ENCODE measurements around the gene APBA2. TPM values are rescaled to one million over a fixed set of nuclear protein-coding genes. Genes with fewer than 3 reads are reported as not detected.
"Not testable (repeated sequence)": the region's sequence is repeated elsewhere in the genome, so short reads cannot be mapped to it uniquely, and the experiment has no call there.

Gene APBA2
- total RNA-seq, 5 donors from 2014 or later (not counting 1 experiment from before 2014, with no cell fraction given), result 78.9 to 118 (median 94.9) TPM

DNA sequence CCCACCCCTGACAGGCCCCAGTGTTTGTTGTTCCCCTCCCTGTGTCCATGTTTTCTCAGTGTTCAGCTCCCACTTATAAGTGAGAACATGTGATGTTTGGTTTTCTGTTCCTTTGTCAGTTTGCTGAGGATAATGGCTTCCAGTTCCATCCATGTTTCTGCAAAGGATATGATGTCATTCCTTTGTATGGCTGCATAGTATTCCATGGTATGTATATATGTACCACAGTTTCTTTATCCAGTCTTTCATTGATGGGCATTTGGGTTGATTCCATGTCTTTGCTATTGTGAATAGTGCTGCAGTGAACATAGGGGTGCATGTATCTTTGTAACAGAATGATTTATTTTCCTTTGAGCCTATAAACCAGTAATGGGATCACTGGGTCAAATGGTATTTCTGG, 142.4 kb downstream of the APBA2 start:
- Mint-ChIP-seq H3K36me3 (peaks cover 24% of the 10 kb centered on the region), H3K4me1 (peaks cover 27 to 54% (median 53%) of the 10 kb centered on the region in 3 donors)
- H3K27me3 ChIP-seq (replicated peaks in 1 of 2; ENCODE audit: control insufficient read depth in 2 of 2, extremely low read depth in 1 of 2, insufficient read depth in 2 of 2, low read length in 1 of 2); H3K27ac ChIP-seq (ENCODE audit: low read length); H3K9me3 Mint-ChIP-seq; H3K4me3 ChIP-seq (ENCODE audit: control insufficient read depth in 1 of 2, extremely low read depth in 1 of 2, low read length in 1 of 2); H3K36me3 ChIP-seq (ENCODE audit: control insufficient read depth in 2 of 2, extremely low read depth in 1 of 2, insufficient read depth in 1 of 2, low read length in 1 of 2); H3K27me3 Mint-ChIP-seq; POLR2A ChIA-PET; H3K4me3 Mint-ChIP-seq; H3K27ac Mint-ChIP-seq; DNase-seq; H3K9me3 ChIP-seq; CTCF ChIA-PET; ATAC-seq (replicated peaks in 1 of 4): not testable (repeated sequence)
- peaks cover 2 to 24% of the 10 kb centered on the region in 2 experiments for H3K4me1 ChIP-seq (ENCODE audit: control insufficient read depth in 1 of 2, extremely low read depth in 1 of 2, insufficient read depth in 2 of 2, low read length in 2 of 2)

DNA sequence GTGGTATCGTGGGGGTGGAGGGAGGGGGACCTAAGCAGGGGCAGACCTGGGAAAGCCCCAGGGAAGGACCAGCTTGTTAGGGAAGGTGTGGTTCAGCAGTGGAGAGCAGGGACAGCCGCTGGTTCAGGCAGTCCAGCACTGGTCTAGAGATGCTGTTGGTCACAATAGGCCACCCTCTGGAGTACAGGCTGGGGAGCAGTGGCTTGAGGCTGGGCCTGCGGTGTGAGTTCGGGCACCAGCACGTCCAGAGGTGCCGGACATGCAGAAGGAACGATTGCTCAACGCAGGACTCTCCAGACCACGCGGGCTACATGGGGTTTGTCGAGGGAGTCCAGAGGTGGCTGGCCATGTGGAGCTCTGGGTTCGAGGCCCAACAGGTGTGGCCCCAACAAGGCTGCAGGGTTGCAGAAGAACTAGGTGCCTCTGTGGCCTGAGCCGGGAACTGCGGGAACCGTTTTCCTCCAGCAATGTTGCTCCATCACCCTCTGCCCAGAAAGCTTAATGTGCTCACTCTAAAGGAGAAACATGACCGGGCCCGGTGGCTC, 143.9 kb downstream of the APBA2 start:
- POLR2A ChIA-PET, result no interaction called here
- WGBS (ENCODE audit: insufficient coverage), result 99% methylated on average over 17 of the region's 17 CpGs
- H3K4me1 Mint-ChIP-seq, result peaks cover 38 to 56% (median 54%) of the 10 kb centered on the region in 3 donors

GRCh38 chr15:29031502-29032228, 145.9 kb downstream of the APBA2 start:
- Histone ChIP-seq H3K4me1 (ENCODE audit: control insufficient read depth in 1 of 2, extremely low read depth in 1 of 2, insufficient read depth in 2 of 2, low read length in 2 of 2) (peaks cover 2 to 34% of the 10 kb centered on the region in 2 experiments), H3K9me3 (no peaks in the 10 kb centered on the region), H3K27ac (ENCODE audit: low read length) (peak overlapping the region; percentile 4), H3K27me3 (replicated peaks in 1 of 2; ENCODE audit: control insufficient read depth in 2 of 2, extremely low read depth in 1 of 2, insufficient read depth in 2 of 2, low read length in 1 of 2) (no peaks in the 10 kb centered on the region), H3K36me3 (ENCODE audit: control insufficient read depth in 2 of 2, extremely low read depth in 1 of 2, insufficient read depth in 1 of 2, low read length in 1 of 2) (peaks cover 0 to 6% of the 10 kb centered on the region in 2 donors), H3K4me3 (ENCODE audit: control insufficient read depth in 1 of 2, extremely low read depth in 1 of 2, low read length in 1 of 2) (no peak overlapping the region)
- H3K27ac Mint-ChIP-seq, result peak overlapping the region in 1 of 2 donors; percentile 9
- H3K9me3 Mint-ChIP-seq, result peaks cover 0 to 2% (median 0%) of the 10 kb centered on the region in 3 donors
- ChIA-PET CTCF (no interaction called here), POLR2A (no interaction called here)
- WGBS (ENCODE audit: insufficient coverage), result no CpG with 5 or more reads among the region's 3 CpGs
- ATAC-seq (replicated peaks in 1 of 4) (peak in 3 of 4 experiments; percentile 20 to 73 (median 32)), DNase-seq (peak in 7 of 35 experiments; percentile 8 to 41 (median 16))
- no peaks in the 10 kb centered on the region for H3K27me3 Mint-ChIP-seq
- H3K4me3 Mint-ChIP-seq, result peak overlapping the region in 1 of 3 donors; percentile 6
- H3K36me3 Mint-ChIP-seq, result peaks cover 19% of the 10 kb centered on the region
- peaks cover 47 to 58% (median 58%) of the 10 kb centered on the region in 3 donors for H3K4me1 Mint-ChIP-seq

More for the DNA sequence above, 143.9 kb downstream of the APBA2 start:
- no peak for DNase-seq
- Histone ChIP-seq H3K4me3 (ENCODE audit: control insufficient read depth in 1 of 2, extremely low read depth in 1 of 2, low read length in 1 of 2) (no peak overlapping the region), H3K4me1 (ENCODE audit: control insufficient read depth in 1 of 2, extremely low read depth in 1 of 2, insufficient read depth in 2 of 2, low read length in 2 of 2) (peaks cover 2 to 28% of the 10 kb centered on the region in 2 experiments), H3K9me3 (no peaks in the 10 kb centered on the region), H3K36me3 (ENCODE audit: control insufficient read depth in 2 of 2, extremely low read depth in 1 of 2, insufficient read depth in 1 of 2, low read length in 1 of 2) (peaks cover 0 to 2% of the 10 kb centered on the region in 2 donors), H3K27me3 (replicated peaks in 1 of 2; ENCODE audit: control insufficient read depth in 2 of 2, extremely low read depth in 1 of 2, insufficient read depth in 2 of 2, low read length in 1 of 2) (no peaks in the 10 kb centered on the region), H3K27ac (ENCODE audit: low read length) (no peak overlapping the region)
- ATAC-seq (replicated peaks in 1 of 4), result no peak
- Mint-ChIP-seq H3K4me3 (no peak overlapping the region), H3K36me3 (peaks cover 19% of the 10 kb centered on the region), H3K9me3 (peaks cover 0 to 2% (median 0%) of the 10 kb centered on the region in 3 donors), H3K27ac (no peak overlapping the region), H3K27me3 (no peaks in the 10 kb centered on the region)
- CTCF ChIA-PET, result no interaction called here

DNA sequence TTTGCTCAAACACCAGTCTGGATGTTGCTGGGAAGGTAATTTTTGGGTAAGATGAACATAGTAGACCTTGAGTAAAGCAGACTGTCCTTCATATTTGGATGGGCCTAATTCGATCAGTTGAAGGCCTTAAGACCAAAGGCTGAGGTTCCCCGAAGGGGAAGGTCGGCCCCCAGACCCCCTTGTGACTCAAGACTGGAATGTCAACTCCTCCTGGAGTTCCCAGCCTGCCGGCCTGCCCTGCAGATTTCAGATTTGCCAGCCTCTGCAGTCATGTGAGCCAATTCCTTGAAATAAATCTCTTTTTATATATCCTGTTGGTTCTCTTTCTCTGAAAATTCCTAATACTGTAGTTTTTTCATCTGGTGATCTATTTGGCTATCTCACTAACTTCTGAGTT, 146.5 kb downstream of the APBA2 start:
- Histone ChIP-seq H3K27me3 (replicated peaks in 1 of 2; ENCODE audit: control insufficient read depth in 2 of 2, extremely low read depth in 1 of 2, insufficient read depth in 2 of 2, low read length in 1 of 2) (no peaks in the 10 kb centered on the region), H3K4me1 (ENCODE audit: control insufficient read depth in 1 of 2, extremely low read depth in 1 of 2, insufficient read depth in 2 of 2, low read length in 2 of 2) (peaks cover 2 to 37% of the 10 kb centered on the region in 2 experiments), H3K9me3 (no peaks in the 10 kb centered on the region), H3K36me3 (ENCODE audit: control insufficient read depth in 2 of 2, extremely low read depth in 1 of 2, insufficient read depth in 1 of 2, low read length in 1 of 2) (peaks cover 0 to 6% of the 10 kb centered on the region in 2 donors), H3K4me3 (ENCODE audit: control insufficient read depth in 1 of 2, extremely low read depth in 1 of 2, low read length in 1 of 2) (no peak overlapping the region), H3K27ac (ENCODE audit: low read length) (peak overlapping the region; percentile 4)
- DNase-seq (no peak), ATAC-seq (replicated peaks in 1 of 4) (no peak)
- H3K4me3 Mint-ChIP-seq, result no peak overlapping the region
- WGBS (ENCODE audit: insufficient coverage), result 83% methylated on average over 3 of the region's 4 CpGs
- peaks cover 50 to 61% (median 59%) of the 10 kb centered on the region in 3 donors for H3K4me1 Mint-ChIP-seq
- H3K27me3 Mint-ChIP-seq, result no peaks in the 10 kb centered on the region
- peaks cover 19% of the 10 kb centered on the region for H3K36me3 Mint-ChIP-seq
- peaks cover 0 to 2% (median 0%) of the 10 kb centered on the region in 3 donors for H3K9me3 Mint-ChIP-seq
- POLR2A ChIA-PET, result no interaction called here
- peak overlapping the region; percentile 9 to 61 for H3K27ac Mint-ChIP-seq
- CTCF ChIA-PET, result no interaction called here

- no peak for DNase-seq
- POLR2A ChIA-PET, result no interaction called here
- peaks cover 2 to 42% of the 10 kb centered on the region in 2 experiments for H3K4me1 ChIP-seq (ENCODE audit: control insufficient read depth in 1 of 2, extremely low read depth in 1 of 2, insufficient read depth in 2 of 2, low read length in 2 of 2)
- H3K36me3 Mint-ChIP-seq, result peaks cover 19% of the 10 kb centered on the region
- WGBS (ENCODE audit: insufficient coverage), result 86% methylated on average over 4 of the region's 5 CpGs
- no peaks in the 10 kb centered on the region for H3K27me3 ChIP-seq (replicated peaks in 1 of 2; ENCODE audit: control insufficient read depth in 2 of 2, extremely low read depth in 1 of 2, insufficient read depth in 2 of 2, low read length in 1 of 2)
- H3K27ac ChIP-seq (ENCODE audit: low read length), result peak overlapping the region; percentile 4
- peaks cover 0 to 6% of the 10 kb centered on the region in 2 donors for H3K36me3 ChIP-seq (ENCODE audit: control insufficient read depth in 2 of 2, extremely low read depth in 1 of 2, insufficient read depth in 1 of 2, low read length in 1 of 2)
- no peak for ATAC-seq (replicated peaks in 1 of 4)
- H3K27me3 Mint-ChIP-seq, result no peaks in the 10 kb centered on the region
- H3K27ac Mint-ChIP-seq, result no peak overlapping the region
- H3K4me1 Mint-ChIP-seq, result peaks cover 54 to 67% (median 63%) of the 10 kb centered on the region in 3 donors
- no peak overlapping the region for H3K4me3 ChIP-seq (ENCODE audit: control insufficient read depth in 1 of 2, extremely low read depth in 1 of 2, low read length in 1 of 2)
- no peaks in the 10 kb centered on the region for H3K9me3 ChIP-seq
- CTCF ChIA-PET, result no interaction called here
- no peak overlapping the region for H3K4me3 Mint-ChIP-seq
- peaks cover 0 to 2% (median 0%) of the 10 kb centered on the region in 3 donors for H3K9me3 Mint-ChIP-seq
These were observed 147.0 kb downstream of the APBA2 start for GRCh38 chr15:29032751-29033150.

GRCh38 chr15:29034151-29034550, 148.4 kb downstream of the APBA2 start:
- H3K4me3 ChIP-seq (ENCODE audit: control insufficient read depth in 1 of 2, extremely low read depth in 1 of 2, low read length in 1 of 2), result no peak overlapping the region
- 85% methylated on average over 3 of the region's 3 CpGs for WGBS (ENCODE audit: insufficient coverage)
- Mint-ChIP-seq H3K4me3 (no peak overlapping the region), H3K9me3 (no peaks in the 10 kb centered on the region), H3K36me3 (peaks cover 12% of the 10 kb centered on the region), H3K27ac (no peak overlapping the region), H3K4me1 (peaks cover 53 to 68% (median 65%) of the 10 kb centered on the region in 3 donors), H3K27me3 (no peaks in the 10 kb centered on the region)
- no peak overlapping the region for H3K27ac ChIP-seq (ENCODE audit: low read length)
- peaks cover 2 to 56% of the 10 kb centered on the region in 2 experiments for H3K4me1 ChIP-seq (ENCODE audit: control insufficient read depth in 1 of 2, extremely low read depth in 1 of 2, insufficient read depth in 2 of 2, low read length in 2 of 2)
- ChIA-PET CTCF (interaction anchor here in 1 of 2 donors (0.6 kb wide), 1 partner anchor 49 kb away, joined by 3 read pairs; no protein-coding TSS in a partner anchor), POLR2A (no interaction called here)
- DNase-seq (no peak), ATAC-seq (replicated peaks in 1 of 4) (no peak)
- H3K27me3 ChIP-seq (replicated peaks in 1 of 2; ENCODE audit: control insufficient read depth in 2 of 2, extremely low read depth in 1 of 2, insufficient read depth in 2 of 2, low read length in 1 of 2), result no peaks in the 10 kb centered on the region
- no peaks in the 10 kb centered on the region for H3K9me3 ChIP-seq
- H3K36me3 ChIP-seq (ENCODE audit: control insufficient read depth in 2 of 2, extremely low read depth in 1 of 2, insufficient read depth in 1 of 2, low read length in 1 of 2), result peaks cover 0 to 6% of the 10 kb centered on the region in 2 donors
